HG02840 (cell line): Measurements from ENCODE around the gene TGFBR3L.
"Not testable (repeated sequence)": the region's sequence is repeated elsewhere in the genome, so short reads cannot be mapped to it uniquely, and the experiment has no call there.

Experiments used
- ATAC-seq: cut with Tn5 transposase; IDR thresholded peaks from one replicate; pipeline ENCODE4 v1.9.1; 2021; ENCODE audit warnings: mild to moderate bottlenecking, moderate library complexity, moderate number of reproducible peaks; ENCODE audit not compliant: unreplicated experiment, low FRiP score

The TGFBR3L gene

DNA sequence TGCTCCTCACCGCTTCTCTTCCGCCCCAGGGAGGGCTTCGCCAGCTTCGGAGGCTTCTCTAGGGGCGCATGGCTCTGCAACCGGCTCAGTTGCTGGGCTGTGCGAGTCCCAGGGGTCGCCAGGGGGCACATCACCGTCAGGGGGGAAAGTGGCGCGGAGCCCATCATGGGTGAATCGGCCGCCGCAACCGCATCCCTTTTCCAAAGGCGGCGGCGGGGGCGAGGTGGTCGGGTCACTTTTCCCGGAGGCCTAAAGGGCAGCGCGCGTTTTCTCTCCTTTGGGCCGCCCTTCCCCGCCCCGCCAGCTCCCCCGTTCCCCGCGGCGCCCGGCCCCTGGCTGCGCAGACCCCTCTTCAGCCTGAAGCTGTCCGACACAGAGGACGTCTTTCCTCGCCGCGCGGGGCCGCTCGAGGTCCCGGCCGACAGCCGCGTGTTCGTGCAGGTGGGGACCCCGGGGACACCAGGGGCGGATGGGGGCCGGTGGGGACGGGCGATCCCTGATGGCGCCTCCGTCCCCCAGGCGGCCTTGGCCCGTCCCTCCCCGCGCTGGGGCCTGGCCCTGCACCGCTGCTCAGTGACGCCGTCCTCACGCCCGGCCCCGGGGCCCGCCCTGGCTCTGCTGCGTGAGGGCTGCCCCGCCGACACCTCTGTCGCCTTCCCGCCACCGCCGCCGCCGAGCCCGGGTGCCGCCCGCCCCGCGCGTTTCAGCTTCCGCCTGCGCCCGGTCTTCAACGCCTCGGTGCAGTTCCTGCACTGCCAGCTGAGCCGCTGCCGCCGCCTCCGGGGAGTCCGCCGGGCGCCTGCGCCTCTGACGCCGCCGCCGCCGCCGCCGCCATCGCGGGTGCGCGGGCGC lies 1.7 kb downstream of the TGFBR3L start:
- no peak for ATAC-seq

DNA sequence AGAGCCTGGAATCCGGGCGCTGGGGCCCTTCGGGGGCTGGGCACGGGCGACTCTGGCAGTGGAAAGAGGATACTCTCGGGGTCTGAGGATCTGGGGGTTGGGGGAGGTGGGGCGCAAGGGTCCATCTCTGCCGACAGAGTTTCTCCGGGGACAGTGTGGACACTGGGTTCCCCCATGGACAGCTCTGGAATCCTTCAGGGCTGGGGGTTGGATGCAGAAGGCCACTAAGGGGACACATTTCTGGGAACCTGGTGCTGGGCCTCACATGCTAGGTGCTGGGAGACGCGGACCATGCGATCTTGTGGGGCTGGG lies 2.3 kb downstream of the TGFBR3L start:
- ATAC-seq, result no peak

DNA sequence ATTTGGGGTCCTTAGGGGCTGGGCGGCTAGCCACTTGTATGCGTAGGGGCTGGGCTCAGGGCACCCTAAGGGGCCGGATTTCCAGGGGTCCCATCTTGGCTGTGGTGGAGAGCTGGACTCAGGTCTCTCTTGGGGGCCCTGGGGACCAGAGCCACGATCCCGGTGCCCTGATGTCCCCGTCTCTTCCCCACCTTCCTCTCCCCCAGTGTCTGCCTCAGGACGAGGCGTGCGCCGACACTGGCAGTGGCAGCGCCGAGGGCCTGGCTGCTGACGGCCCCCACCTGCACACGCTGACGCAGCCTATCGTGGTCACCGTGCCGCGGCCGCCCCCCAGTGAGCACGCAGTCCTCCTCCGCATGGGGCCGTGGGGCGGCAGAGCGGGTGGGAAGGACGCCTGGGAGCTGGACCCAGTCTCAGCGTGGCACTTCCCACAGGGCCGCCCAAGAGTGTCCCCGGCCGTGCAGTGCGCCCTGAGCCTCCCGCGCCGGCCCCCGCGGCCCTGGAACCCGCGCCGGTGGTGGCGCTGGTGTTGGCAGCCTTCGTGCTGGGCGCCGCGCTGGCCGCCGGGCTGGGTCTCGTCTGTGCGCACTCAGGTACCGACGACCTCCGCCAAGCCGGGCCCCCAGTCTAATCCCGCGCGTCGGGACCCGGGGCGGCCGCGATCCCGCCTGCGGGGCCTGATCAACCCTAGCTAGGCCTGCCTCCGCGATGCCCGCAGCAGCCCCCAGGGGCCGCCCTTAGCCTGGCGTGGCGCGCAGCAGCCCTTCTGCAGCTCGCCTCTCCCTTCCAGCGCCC lies 2.8 kb downstream of the TGFBR3L start:
- ATAC-seq, result no peak

DNA sequence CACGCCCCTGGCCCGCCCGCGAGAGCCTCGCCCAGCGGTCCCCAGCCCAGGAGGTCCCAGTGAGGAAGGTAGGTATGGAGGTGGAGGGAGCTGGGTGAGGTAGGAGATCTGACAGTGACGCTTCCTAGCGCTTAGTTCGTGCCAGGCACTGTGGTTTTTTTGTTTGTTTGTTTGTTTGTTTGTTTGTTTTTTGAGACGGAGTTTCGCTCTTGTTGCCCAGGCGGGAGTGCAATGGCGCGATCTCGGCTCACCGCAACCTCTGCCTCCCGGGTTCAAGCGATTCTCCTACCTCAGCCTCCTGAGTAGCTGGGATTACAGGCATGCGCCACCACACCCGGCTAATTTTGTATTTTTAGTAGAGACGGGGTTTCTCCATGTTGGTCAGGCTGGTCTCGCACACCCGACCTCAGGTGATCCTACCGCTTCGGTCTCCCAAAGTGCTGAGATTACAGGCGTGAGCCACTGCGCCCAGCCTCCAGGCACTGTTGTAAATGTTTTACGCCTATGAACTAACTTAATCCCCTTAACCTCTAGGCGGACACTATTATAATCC lies 3.5 kb downstream of the TGFBR3L start:
- ATAC-seq, result not testable (repeated sequence)

DNA sequence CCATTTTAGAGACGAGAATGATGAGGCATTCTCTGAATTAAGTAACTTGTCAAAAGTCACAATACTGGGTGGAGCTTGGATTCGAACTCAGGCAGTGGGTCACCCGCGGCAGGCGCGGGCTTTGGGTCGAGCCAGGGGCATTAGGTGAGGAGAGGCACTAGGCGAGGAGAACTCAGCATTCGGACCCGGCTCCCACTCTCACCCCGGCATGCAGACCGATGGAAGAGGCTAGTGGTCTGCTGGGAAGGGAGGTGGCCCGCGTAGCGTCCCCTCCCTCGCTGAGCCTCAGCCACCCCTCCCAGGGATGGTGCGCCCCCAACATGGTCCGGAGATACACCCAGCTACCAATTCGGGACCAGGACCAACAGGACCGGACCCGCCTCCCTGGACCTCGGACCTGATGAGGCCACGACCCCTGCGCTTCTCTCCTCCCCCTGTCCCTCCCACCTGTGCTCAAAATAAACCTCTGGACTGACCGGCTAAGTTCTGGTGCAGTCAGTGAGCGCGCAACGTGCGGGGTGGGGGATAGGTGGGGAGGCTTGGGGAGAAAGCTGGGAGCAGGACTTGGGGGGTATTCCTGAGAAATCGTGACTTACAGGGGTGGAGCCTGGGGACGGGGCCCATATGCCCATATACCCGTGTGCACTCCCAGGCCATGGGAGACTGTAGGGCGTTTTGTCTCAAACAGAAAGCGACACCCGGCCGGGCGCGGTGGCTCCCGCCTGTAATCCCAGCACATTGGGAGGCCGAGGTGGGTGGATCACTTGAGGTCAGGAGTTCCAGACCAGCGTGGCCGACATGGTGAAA lies 4.2 kb downstream of the TGFBR3L start:
- no peak for ATAC-seq

DNA sequence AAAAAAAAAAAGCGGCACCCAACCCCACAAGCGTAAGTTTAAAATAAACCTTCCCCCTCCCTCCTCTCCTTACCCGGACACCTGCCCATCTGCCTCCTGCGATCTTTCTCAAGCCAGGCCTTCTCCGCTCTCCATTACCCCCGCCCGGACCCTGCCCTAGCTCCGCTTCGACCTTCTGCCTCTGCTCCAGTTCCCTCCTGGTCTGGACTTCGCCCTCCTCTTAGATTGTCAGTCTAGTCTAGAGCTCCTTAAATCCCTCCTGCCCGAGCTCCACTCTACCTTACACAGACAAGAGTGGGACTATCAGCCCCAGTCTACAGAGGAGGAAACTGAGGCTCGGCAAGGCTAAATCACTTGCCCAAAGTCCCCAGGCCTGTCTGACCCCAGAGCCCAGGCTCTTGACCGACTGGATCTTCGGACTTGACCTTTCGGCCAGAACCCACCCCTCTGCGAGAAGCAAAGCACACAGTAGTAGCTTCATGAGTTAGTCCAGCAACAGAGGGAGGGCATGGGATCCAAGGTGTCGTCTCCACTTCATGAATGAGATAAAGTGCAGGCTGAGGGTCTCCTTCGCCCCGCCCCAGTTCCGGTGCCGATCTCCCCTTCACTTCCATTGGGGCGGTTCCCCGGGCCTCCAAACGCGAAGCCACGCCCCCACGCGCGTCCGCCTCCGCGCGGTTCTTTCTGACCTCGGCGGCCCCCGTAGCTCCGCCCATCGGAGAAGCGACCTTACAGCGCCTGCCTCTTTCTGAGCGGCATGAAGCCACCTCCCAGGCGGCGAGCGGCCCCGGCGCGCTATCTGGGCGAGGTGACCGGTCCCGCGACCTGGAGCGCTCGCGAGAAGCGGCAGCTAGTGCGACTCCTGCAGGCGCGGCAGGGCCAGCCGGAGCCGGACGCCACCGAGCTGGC lies 5.2 kb downstream of the TGFBR3L start, which contains the start of gene SNAPC2:
Gene SNAPC2 (plus strand): TSS at position 729 of the 909 bp plus-strand sequence. CDS start 29 bp downstream, at position 758.
- ATAC-seq, result peak; percentile 58

DNA sequence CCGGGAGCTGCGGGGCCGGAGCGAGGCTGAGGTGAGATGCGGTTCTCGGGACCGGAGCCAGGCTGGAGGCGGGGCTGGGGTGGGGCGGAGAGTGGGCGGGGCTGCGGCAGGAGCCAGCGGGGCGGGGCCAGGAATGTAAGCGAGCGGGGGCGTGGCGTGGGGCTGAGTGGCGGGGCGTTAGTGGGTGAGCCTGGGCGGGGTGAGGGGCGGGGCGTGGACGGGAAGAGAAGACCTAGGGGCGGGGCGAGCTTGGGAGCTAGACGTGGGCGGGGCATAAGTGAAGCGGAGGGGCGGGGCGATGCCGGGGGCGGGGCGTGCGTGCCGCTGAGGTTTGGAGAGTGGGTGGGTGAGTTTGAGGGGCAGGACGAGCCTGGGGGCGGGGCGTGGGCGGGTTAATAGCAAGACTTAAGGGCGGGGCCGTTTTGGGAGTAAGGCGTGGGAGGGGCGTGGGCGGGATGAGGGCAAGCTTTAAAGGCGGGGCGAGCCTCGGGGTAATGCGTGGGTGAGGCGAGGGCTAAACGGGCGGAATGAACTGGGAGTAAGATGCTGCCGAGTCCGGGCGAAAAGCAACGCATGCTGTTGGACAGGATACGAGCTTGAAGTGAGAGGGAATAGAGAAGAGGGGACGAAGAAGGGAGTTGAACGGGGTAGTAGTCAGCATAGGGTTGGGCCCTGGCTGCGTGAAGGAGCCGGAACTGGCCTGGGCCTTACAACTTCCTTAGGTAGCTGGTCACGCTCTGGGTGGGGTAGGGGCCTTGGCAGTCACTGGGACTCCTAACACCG lies 6.1 kb downstream of the TGFBR3L start:
- ATAC-seq, result peak; percentile 42

DNA sequence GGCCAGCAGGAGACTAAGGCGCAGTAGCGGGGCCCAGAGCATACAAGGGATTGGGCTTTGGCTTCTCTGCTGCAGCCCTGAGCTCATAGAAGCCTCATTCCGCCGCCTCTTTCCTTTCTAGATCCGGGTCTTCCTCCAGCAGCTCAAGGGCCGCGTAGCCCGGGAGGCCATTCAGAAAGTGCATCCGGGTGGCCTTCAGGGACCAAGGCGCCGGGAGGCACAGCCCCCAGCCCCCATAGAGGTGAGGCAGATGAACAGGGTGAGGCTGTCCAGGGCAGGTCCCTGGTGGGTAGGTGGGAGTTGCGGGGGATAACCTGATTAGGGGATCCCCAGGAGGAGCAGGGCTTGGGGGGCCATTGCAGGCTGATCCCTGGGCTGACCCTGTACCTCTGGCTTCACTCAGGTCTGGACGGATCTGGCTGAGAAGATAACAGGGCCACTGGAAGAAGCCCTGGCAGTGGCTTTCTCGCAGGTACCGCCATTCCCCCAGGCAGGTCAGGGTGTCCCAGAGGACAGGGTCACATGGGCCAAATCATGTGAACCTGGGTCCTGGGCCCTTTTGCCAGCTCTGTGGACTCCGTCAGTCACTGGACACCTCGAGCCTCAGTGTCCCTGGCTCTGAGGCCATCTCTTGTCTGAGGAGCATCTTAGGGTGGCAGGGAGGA lies 6.8 kb downstream of the TGFBR3L start:
- no peak for ATAC-seq

DNA sequence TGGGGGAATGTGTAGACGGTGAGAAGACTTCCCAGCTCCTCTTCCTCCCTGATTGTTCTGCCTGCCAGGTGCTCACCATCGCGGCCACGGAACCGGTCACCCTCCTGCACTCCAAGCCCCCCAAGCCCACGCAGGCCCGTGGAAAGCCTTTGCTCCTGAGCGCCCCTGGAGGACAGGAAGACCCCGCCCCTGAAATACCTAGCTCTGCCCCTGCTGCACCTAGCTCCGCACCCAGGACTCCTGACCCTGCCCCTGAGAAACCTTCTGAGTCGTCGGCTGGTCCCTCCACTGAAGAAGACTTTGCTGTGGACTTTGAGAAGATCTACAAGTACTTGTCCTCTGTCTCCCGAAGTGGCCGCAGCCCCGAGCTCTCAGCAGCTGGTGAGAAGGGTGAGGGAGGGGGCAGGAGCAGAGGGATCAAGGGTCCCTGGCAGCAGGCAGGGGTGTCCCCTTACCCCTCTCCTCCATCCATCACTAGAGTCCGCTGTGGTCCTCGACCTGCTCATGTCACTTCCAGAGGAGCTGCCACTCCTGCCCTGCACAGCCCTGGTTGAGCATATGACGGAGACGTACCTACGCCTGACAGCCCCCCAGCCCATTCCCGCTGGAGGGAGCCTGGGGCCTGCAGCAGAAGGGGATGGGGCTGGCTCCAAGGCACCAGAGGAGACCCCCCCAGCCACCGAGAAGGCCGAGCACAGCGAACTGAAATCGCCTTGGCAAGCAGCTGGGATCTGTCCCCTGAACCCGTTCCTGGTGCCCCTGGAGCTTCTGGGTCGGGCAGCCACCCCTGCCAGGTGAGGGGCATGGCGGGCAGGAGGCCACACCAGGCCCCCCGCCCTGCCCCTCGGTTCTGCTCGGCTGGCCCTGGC lies 7.6 kb downstream of the TGFBR3L start:
- no peak for ATAC-seq

DNA sequence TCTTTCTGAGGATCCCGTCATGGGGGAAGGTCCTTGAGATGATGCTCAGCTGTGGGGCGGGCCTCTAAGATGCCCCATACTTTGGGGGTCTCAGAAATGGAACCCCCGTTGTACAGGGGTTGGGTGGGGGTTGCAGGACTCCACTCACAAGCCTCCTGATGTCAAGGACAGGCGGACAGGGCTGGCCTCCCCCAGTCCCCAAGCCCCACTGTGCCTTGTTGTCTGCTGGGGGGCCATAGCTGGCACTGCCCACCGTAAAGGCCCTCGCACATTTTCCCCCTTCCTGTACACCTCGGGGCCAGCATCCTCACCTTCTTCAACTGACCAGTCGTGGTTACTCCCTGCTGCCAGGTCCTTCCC lies 8.2 kb downstream of the TGFBR3L start:
- ATAC-seq, result no peak

DNA sequence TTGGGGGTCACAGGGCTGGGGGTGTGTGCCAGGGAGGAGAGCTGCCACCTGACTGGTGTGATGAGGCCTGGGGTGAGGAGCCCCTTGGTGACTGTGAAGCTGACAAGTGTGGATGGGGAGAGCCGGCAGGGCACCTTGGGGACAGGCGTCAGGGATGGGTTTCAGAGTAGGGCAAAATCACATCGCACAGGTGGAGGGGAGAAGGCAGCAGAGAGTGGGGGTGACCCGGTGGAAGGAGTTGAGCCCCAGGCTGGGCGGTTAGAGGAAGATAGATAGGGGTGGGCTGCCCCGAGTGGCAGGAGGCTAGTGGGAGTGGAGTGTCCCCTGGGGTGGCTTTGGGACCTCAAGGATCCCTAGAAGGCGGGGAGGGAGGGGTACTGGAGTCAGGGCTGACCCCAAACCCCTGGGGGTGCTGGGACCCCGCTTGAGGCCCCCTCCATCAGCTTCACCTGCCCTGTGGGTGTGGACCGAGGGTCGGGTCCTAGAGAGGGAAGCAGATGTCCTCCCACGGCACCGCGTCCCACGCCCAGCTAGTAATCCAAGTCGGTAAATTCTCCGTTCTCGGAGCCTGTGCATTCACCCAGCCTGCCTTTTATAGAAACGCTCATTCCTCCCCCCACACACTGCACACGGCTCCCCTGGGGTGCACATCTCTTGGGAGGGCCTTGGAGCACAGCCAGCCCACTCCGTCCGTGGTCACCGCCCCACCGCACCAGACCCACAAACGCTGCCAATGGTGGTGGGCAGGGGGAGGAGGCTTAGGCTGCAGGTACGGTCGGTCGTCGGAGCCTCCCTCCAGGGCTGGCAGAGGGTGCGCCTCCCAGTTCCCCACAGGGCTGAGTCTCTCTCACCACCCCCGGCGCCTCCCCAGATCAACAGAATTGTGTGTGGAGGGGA lies 8.9 kb downstream of the TGFBR3L start:
- no peak for ATAC-seq

DNA sequence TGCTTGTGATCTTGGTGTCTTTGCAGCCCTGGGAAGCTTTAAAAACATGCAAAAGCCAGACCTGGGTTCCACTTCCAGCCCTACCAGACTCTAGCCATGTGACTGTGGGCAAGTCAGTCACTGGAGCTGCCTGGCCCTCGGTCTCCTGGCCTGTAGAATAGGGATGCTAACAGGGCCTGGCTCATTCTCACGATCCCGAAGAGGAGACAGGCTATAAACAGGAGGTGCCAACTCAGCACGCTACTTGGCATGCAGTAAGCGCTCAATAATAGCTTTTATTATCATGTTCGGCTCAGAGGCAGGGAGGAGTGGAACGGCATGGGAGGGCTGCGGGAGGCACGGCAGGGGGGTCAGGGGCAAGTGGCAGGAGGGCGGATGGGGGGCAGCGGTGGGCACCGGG lies 9.6 kb downstream of the TGFBR3L start:
- ATAC-seq, result no peak

DNA sequence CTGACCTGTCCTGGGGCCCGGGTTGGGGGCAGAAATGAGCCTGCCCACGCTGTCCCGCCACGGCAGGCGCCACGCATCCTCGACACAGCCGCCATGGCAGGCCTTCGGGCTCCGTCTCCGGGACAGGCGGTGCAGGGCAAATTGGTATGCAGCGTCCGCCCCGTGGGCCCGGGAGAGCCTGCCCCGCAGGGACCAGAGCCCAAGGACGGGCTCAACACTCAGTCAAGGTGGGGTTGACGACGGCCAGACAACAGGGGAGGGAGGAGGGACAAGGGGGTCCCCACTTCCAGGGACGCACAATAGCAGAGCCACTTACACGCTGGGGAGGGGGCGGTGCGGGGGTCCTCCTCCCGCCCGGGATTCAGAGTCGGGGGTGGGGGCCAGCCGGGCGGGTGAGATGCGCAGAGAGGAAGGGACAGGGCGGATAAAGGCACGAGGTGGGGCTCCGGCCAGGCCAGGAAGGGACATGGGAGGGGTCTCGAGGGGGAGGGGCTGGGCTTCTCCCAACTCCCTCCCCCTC lies 10.1 kb downstream of the TGFBR3L start:
- no peak for ATAC-seq

DNA sequence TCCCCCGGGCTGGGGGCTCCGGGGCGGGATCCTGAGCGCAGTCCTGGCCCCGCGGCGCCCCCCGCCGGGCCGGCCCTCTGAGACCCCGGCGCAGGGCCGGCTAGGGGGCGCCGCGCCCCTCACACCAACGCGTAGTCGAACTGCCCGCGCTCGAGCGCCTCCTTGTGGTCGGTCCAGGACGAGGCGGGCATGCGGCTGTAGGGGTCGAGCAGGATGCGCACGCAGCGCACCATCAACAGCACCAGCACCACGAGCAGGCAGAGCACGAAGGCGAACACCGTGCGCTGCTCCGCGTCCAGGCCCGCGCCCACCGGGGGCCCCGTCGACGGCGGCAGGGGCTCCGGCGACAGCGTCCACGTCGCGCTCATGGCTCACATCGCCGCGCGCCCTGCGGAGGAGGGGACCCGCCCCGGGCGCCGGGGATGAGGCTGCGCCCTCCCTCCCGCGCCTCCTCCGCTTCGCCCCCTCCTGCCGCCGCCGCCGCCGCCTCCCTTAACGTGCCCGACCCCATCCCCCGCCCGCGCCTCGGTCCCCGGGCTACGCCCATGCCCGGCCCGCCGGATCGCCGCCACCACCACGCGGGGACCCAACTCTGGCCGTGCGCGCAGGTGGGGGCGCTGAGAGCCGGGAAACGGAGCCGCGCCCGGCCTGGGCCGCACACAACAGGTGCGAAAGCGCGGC lies 10.7 kb downstream of the TGFBR3L start:
- ATAC-seq, result no peak

DNA sequence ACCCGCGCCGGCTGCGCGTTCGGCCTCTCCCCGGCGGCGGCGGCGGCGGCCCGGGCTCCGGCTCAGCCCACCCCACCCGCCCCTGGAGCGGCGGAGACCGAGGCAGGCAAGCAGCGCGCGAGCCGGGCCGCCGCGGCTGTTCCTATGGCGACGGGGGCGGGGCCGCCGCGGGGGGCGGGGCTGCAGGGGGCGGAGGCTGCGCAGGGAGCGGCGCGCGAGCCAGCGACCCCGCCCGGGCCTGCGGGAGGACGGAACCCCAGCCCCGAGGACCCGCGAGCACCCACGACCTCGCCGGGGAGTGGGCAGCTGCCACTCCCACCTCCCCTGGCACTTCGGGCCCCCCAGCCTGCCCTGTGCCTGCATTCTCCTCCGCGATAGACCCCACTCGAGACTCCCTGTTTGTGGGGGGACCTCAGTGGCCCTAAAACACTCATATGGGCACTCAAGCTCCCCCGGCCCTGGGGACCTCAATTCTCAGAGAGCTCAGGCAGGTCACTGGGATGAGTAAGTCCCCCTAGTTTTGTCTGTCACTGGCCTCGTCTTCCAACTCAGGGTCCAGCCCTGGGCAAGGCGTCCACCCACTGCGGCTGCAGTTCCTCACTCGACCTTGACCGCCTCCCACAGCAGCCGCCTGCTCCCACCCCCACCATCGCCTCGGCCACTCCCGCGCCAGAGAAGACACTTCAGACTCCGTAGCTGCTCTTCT lies 11.5 kb downstream of the TGFBR3L start, which contains the start of gene CTXN1:
Gene CTXN1 (minus strand): TSS at position 115 of the 706 bp plus-strand sequence. CDS start 597 bp downstream, outside the sequence.
- ATAC-seq, result no peak
